ENCODE data around the gene PSRC1. TPM values are rescaled to one million over a fixed set of nuclear protein-coding genes. Genes with fewer than 3 reads are reported as not detected.

PSRC1 gene
- polyA plus RNA-seq, 1 experiment: 25.9 TPM

DNA sequence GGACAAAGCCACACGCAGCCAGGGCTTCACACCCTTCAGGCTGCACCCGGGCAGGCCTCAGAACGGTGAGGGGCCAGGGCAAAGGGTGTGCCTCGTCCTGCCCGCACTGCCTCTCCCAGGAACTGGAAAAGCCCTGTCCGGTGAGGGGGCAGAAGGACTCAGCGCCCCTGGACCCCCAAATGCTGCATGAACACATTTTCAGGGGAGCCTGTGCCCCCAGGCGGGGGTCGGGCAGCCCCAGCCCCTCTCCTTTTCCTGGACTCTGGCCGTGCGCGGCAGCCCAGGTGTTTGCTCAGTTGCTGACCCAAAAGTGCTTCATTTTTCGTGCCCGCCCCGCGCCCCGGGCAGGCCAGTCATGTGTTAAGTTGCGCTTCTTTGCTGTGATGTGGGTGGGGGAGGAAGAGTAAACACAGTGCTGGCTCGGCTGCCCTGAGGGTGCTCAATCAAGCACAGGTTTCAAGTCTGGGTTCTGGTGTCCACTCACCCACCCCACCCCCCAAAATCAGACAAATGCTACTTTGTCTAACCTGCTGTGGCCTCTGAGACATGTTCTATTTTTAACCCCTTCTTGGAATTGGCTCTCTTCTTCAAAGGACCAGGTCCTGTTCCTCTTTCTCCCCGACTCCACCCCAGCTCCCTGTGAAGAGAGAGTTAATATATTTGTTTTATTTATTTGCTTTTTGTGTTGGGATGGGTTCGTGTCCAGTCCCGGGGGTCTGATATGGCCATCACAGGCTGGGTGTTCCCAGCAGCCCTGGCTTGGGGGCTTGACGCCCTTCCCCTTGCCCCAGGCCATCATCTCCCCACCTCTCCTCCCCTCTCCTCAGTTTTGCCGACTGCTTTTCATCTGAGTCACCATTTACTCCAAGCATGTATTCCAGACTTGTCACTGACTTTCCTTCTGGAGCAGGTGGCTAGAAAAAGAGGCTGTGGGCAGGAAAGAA lies 8.1 kb downstream of the PSRC1 start:
- POLR2A ChIA-PET: no interaction called here
- no peaks in the 10 kb centered on the region for H3K27me3 ChIP-seq (ENCODE audit: control insufficient read depth, insufficient read depth, low read length)
- TF ChIP-seq, protein P1, sequence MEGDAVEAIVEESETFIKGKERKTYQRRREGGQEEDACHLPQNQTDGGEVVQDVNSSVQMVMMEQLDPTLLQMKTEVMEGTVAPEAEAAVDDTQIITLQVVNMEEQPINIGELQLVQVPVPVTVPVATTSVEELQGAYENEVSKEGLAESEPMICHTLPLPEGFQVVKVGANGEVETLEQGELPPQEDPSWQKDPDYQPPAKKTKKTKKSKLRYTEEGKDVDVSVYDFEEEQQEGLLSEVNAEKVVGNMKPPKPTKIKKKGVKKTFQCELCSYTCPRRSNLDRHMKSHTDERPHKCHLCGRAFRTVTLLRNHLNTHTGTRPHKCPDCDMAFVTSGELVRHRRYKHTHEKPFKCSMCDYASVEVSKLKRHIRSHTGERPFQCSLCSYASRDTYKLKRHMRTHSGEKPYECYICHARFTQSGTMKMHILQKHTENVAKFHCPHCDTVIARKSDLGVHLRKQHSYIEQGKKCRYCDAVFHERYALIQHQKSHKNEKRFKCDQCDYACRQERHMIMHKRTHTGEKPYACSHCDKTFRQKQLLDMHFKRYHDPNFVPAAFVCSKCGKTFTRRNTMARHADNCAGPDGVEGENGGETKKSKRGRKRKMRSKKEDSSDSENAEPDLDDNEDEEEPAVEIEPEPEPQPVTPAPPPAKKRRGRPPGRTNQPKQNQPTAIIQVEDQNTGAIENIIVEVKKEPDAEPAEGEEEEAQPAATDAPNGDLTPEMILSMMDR (IDR thresholded peaks at IDR 0.05; ENCODE audit: insufficient read depth, low read depth, low read length): no peak
- CTCF ChIA-PET: interaction anchor here (4.6 to 5.6 kb wide), 2 partner anchors 117 to 258 kb away, joined by 31 to 47 read pairs; no protein-coding TSS in a partner anchor
- H3K4me3 ChIP-seq (ENCODE audit: low read depth, low read length): no peak overlapping the region
- DNase-seq (ENCODE audit: low read depth): no peak
- H3K36me3 ChIP-seq (ENCODE audit: control insufficient read depth, insufficient read depth, low read length): no peaks in the 10 kb centered on the region; the same call in 1 of the 2 replicates

DNA sequence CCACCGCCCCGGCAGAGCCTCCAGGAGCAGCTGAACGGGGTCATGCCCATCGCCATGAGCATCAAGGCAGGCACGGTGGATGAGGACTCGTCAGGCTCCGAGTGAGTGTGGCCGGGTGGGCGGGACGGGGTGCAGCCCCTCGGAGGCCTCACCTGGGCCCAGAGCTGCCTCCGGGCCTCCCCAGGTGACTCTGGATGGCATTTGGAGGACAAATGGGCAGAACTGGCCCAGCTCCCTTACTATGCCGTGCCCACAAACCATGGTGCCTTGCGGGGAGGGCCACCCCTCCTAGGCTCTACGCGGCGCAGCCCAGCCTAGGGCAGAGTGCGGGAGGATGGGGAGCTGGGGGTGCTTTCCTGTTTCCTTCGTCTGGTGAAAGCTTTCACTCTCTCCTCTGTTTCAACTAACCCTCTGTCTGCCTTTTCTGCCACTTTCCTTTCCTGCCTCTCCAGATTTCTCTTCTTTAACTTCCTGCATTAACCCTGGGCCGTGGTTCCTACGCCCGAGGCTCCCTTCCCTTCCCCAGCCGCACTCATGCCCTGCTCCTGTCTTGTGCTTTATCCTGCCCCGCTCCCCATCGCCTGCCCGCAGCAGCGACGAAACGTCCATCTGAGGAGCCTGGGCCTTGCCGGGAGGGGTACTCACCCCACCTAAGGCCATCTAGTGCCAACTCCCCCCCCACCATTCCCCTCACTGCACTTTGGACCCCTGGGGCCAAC lies 9.2 kb downstream of the PSRC1 start:
- Histone ChIP-seq H3K36me3 (ENCODE audit: control insufficient read depth, insufficient read depth, low read length) (no peaks in the 10 kb centered on the region; the same call in 1 of the 2 replicates), H3K27me3 (ENCODE audit: control insufficient read depth, insufficient read depth, low read length) (no peaks in the 10 kb centered on the region), H3K4me3 (ENCODE audit: low read depth, low read length) (no peak overlapping the region)
- no peak for DNase-seq (ENCODE audit: low read depth)
- TF ChIP-seq, protein P1 (IDR thresholded peaks at IDR 0.05; ENCODE audit: insufficient read depth, low read depth, low read length): no peak
- ChIA-PET POLR2A (no interaction called here), CTCF (interaction anchor here (1.1 to 1.4 kb wide), 4 partner anchors 9 to 259 kb away, joined by 3 to 6 read pairs (median 4); partner anchors contain the start of gene PSRC1)

DNA sequence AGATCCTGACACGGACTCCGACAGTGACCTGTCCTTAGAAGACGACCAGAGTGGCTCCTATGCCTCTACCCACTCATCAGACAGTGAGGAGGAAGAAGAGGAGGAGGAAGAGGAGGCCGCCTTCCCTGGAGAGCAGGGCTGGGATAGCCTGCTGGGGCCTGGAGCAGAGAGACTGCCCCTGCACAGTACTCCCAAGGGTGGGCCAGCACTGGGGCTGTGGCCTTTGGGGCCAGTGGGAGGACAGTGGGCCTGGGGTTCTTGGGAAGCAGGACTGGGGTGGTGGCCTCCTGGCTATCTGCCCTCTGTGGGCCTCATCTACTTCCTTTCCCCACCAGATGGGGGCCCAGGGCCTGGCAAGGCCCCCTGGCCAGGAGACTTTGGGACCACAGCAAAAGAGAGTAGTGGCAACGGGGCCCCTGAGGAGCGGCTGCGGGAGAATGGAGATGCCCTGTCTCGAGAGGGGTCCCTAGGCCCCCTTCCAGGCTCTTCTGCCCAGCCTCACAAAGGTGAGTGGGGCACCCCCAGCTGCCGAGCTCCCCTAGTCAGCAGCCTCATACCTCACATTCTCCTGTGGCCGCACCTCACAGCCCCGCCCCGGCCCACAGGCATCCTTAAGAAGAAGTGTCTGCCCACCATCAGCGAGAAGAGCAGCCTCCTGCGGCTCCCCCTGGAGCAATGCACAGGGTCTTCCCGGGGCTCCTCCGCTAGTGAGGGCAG lies 10.0 kb downstream of the PSRC1 start:
- H3K4me3 ChIP-seq (ENCODE audit: low read depth, low read length): no peak overlapping the region
- no peak for DNase-seq (ENCODE audit: low read depth)
- CTCF ChIA-PET: interaction anchor here (1.1 to 1.4 kb wide), 4 partner anchors 8 to 260 kb away, joined by 3 to 6 read pairs (median 4); partner anchors contain the start of gene PSRC1
- POLR2A ChIA-PET: no interaction called here
- TF ChIP-seq, protein P1 (IDR thresholded peaks at IDR 0.05; ENCODE audit: insufficient read depth, low read depth, low read length): no peak
- H3K36me3 ChIP-seq (ENCODE audit: control insufficient read depth, insufficient read depth, low read length): no peaks in the 10 kb centered on the region; the same call in 1 of the 2 replicates
- H3K27me3 ChIP-seq (ENCODE audit: control insufficient read depth, insufficient read depth, low read length): no peaks in the 10 kb centered on the region

DNA sequence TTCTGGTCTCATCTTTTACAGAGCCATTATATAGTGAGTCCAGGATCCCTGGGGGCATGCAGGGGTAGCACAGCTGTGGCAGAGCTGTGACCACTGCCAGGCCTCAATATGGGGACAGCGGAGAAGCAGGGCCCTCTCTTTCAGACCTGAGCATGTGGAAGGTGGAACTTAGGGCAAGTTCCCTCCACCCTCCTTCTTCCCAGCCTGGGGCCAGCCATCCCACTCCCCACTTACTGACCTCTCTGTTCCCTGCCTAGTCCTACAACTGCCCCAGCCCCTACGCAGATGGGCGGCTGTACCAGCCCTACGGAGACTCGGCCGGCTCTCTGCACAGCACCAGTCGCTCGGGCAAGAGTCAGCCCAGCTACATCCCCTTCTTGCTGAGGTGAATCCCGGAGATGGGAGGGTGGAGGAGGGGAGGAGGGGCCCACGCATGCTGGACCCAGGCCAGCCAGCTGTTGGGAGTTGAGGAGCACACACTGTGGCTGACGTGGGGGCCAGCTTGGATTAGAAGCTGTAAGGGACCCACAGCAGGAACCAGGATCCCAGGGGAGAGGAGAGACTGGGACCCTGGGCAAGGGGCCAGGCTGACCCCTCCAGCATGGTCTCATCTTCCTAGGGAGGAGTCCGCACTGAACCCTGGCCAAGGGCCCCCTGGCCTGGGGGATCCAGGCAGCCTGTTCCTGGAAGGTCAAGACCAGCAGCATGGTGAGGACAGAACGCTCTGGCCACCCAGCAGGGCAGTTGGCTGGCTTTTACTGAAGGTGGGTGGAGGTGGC lies 10.7 kb downstream of the PSRC1 start:
- ChIA-PET POLR2A (no interaction called here), CTCF (interaction anchor here (0.8 kb wide), 1 partner anchor 9 kb away, joined by 5 read pairs; no protein-coding TSS in a partner anchor)
- Histone ChIP-seq H3K4me3 (ENCODE audit: low read depth, low read length) (no peak overlapping the region), H3K27me3 (ENCODE audit: control insufficient read depth, insufficient read depth, low read length) (no peaks in the 10 kb centered on the region), H3K36me3 (ENCODE audit: control insufficient read depth, insufficient read depth, low read length) (no peaks in the 10 kb centered on the region; the same call in 1 of the 2 replicates)
- DNase-seq (ENCODE audit: low read depth): no peak
- TF ChIP-seq, protein P1 (IDR thresholded peaks at IDR 0.05; ENCODE audit: insufficient read depth, low read depth, low read length): no peak

Measured in BJ (cell line).